Psoas muscle (tissue), 8 donors: ENCODE measurements around the gene TMOD1. TPM values are rescaled to one million over a fixed set of nuclear protein-coding genes. Genes with fewer than 3 reads are reported as not detected.

Experiments used
- ATAC-seq, 4 donors: fragments of 200-7000 bp; cut with Tn5 transposase; one replicate each; pipeline ENCODE4 v1.9.1; 2020; ENCODE audit warnings: moderate library complexity in 3 of 4, mild to moderate bottlenecking in 2 of 4
- DNase-seq, 2 donors: peaks; one replicate each; pipeline ENCODE4 v3.0.0-alpha.2; 2020
- H3K27ac ChIP-seq: fragments of 200-600 bp; one replicate; pipeline ENCODE4 v1.8.0; 2022
- H3K27me3 ChIP-seq, 3 donors: fragments of 200-600 bp in 1 of 3; one replicate each; pipeline versions ENCODE4 v1.6.1 to v1.8.0; 2013 to 2022; ENCODE audit warnings: low read length in 2 of 3, mild to moderate bottlenecking in 2 of 3, moderate library complexity in 1 of 3; ENCODE audit not compliant: insufficient read depth in 3 of 3
- H3K36me3 ChIP-seq, 2 donors: fragments of 200-600 bp in 1 of 2; one replicate each; pipeline versions ENCODE4 v1.6.1 to v1.8.0; 2013 to 2022; ENCODE audit warnings: low read depth in 1 of 2, mild to moderate bottlenecking in 1 of 2, moderate library complexity in 1 of 2; ENCODE audit not compliant: insufficient read depth in 1 of 2
- H3K4me1 ChIP-seq: fragments of 200-600 bp; one replicate; pipeline ENCODE4 v1.8.0; 2022
- H3K4me3 ChIP-seq: fragments of 200-600 bp; one replicate; pipeline ENCODE4 v1.8.0; 2022; ENCODE audit warnings: mild to moderate bottlenecking
- H3K9me3 ChIP-seq: fragments of 200-600 bp; one replicate; pipeline ENCODE4 v1.8.0; 2022
- CTCF ChIP-seq: fragments of 200-600 bp; IDR thresholded peaks from one replicate; pipeline ENCODE4 v1.8.0; 2022; ENCODE audit warnings: antibody characterized with exemption
- WGBS, 3 donors: extraction: QIAGEN DNeasy Blood & Tissue Kit; methylation state at CpG; one replicate each; pipeline versions ENCODE4 v1.1.6 to v1.1.7; 2013; 5-methylcytosine and 5-hydroxymethylcytosine counted together
- intact Hi-C, 2 donors: fragments of 100-400 bp; cut with DNase I; formaldehyde crosslinking; loops; one replicate each; pipeline versions ENCODE4 v1.11.0 to v1.14.2; 2022
- polyA plus RNA-seq, 3 donors: library from polyadenylated mRNA; stranded (reverse); fragments of 200-250 nt; gene quantifications; one replicate each; pipeline ENCODE4 v1.2.3, GENCODE V29; 2013
- total RNA-seq, 4 donors: library from RNA; stranded (reverse); fragmentation: NEBNext Ultra II Directional in 2 of 4; extraction: Animal tissue kit (Norgen Biotek cat#: 25700) in 2 of 4; gene quantifications; one replicate each; pipeline versions ENCODE4 v1.2.1 to v1.2.4, GENCODE V29; 2021 to 2023
- donor health status: healthy with polysubstance abuse.
- donor health status: DM: no; HTN: no; CAD: no; lungs with moderate emphysema.
- donor health status: Bipolar disorder and iron deficiency.
- donor health status: healthy.
- donor health status: DM: yes; HTN: yes; CAD: no.
- donor health status: DM: no; HTN: no; CAD: no.
- donor health status: DM: no; HTN: no; CAD: no.
- donor health status: DM: yes; HTN: yes; CAD: no.

Gene TMOD1
- total and polyA plus RNA-seq, 7 donors: 65.4 to 286 (median 156) TPM

GRCh38 chr9:97565262-97565661 lies 63.8 kb downstream of the TMOD1 start:
- ATAC-seq: no peak
- peaks cover 0 to 79% of the 10 kb centered on the region in 2 donors for H3K36me3 ChIP-seq
- H3K27ac ChIP-seq: peak overlapping the region; percentile 79
- H3K4me3 ChIP-seq: no peak overlapping the region
- intact Hi-C loops: loop anchor here in 1 of 2 donors (5.0 kb wide), 1 partner anchor 37 kb away; no protein-coding TSS in a partner anchor
- peaks cover 50% of the 10 kb centered on the region for H3K4me1 ChIP-seq
- DNase-seq: no peak
- H3K27me3 ChIP-seq: no peaks in the 10 kb centered on the region
- 78 to 96% (median 92%) methylated on average over 5 of the region's 5 CpGs for WGBS, 3 donors
- no peaks in the 10 kb centered on the region for H3K9me3 ChIP-seq
- no peak for TF ChIP-seq CTCF

GRCh38 chr9:97567182-97567893 lies 65.9 kb downstream of the TMOD1 start:
- 33 to 51% (median 33%) methylated on average over 9 of the region's 9 CpGs for WGBS, 3 donors
- ATAC-seq (peak in 1 of 4 donors; percentile 13), DNase-seq (no peak)
- no peak overlapping the region for H3K4me3 ChIP-seq
- peaks cover 0 to 72% of the 10 kb centered on the region in 2 donors for H3K36me3 ChIP-seq
- peak overlapping the region; percentile 85 for H3K27ac ChIP-seq
- no peaks in the 10 kb centered on the region for H3K9me3 ChIP-seq
- peaks cover 71% of the 10 kb centered on the region for H3K4me1 ChIP-seq
- intact Hi-C loops: loop anchor here in 1 of 2 donors (5.0 kb wide), 1 partner anchor 35 kb away; no protein-coding TSS in a partner anchor
- no peak for TF ChIP-seq CTCF
- no peaks in the 10 kb centered on the region for H3K27me3 ChIP-seq

GRCh38 chr9:97567894-97568202 lies 66.4 kb downstream of the TMOD1 start:
- no peak for TF ChIP-seq CTCF
- DNase-seq (peak in 1 of 2 donors; percentile 78), ATAC-seq (peak in 3 of 4 donors; percentile 43 to 70 (median 65))
- no peaks in the 10 kb centered on the region for H3K9me3 ChIP-seq
- peaks cover 69% of the 10 kb centered on the region for H3K4me1 ChIP-seq
- WGBS, 3 donors: 8 to 24% (median 14%) methylated on average over 4 of the region's 4 CpGs
- intact Hi-C loops: loop anchor here in 1 of 2 donors (5.0 kb wide), 1 partner anchor 34 kb away; no protein-coding TSS in a partner anchor
- H3K36me3 ChIP-seq: peaks cover 0 to 68% of the 10 kb centered on the region in 2 donors
- peak overlapping the region; percentile 85 for H3K27ac ChIP-seq
- H3K4me3 ChIP-seq: no peak overlapping the region
- no peaks in the 10 kb centered on the region for H3K27me3 ChIP-seq

- Histone ChIP-seq H3K27ac (peak overlapping the region; percentile 85), H3K4me1 (peaks cover 61% of the 10 kb centered on the region), H3K27me3 (no peaks in the 10 kb centered on the region), H3K36me3 (peaks cover 0 to 68% of the 10 kb centered on the region in 2 donors), H3K4me3 (no peak overlapping the region), H3K9me3 (no peaks in the 10 kb centered on the region)
- intact Hi-C loops: loop anchor here in 1 of 2 donors (5.0 kb wide), 1 partner anchor 34 kb away; no protein-coding TSS in a partner anchor
- peak in 1 of 2 donors; percentile 36 for DNase-seq
- WGBS, 3 donors: 95 to 97% (median 96%) methylated on average over 11 of the region's 11 CpGs
- no peak for TF ChIP-seq CTCF
- no peak for ATAC-seq
Observed at GRCh38 chr9:97568461-97569275, 67.2 kb downstream of the TMOD1 start.
